Activated gamma-delta T cell treated with anti-CD3 and anti-CD28 coated beads, Interleukin-2, amount 50 U/mL, for 16 hours (primary cell): ENCODE results near the gene DESI2.
"Not testable (repeated sequence)": the region's sequence is repeated elsewhere in the genome, so short reads cannot be mapped to it uniquely, and the experiment has no call there.

Experiments
- DNase-seq: peaks from one replicate; pipeline ENCODE4 v3.0.0-alpha.2; 2020; ENCODE audit warnings: low read depth

Gene DESI2

GRCh38 chr1:244705261-244706234, 52.6 kb downstream of the DESI2 start:
- DNase-seq: no peak

GRCh38 chr1:244709076-244709475, 56.1 kb downstream of the DESI2 start:
- DNase-seq: no peak

GRCh38 chr1:244709476-244710368, 56.8 kb downstream of the DESI2 start:
- DNase-seq: no peak

GRCh38 chr1:244710474-244711062, 57.6 kb downstream of the DESI2 start:
- no peak for DNase-seq

GRCh38 chr1:244712669-244713068, 59.7 kb downstream of the DESI2 start:
- no peak for DNase-seq

GRCh38 chr1:244713332-244713731, 60.4 kb downstream of the DESI2 start:
- no peak for DNase-seq

- DNase-seq: no peak
Observed at GRCh38 chr1:244727871-244728474, 75.0 kb downstream of the DESI2 start.

- DNase-seq: no peak
Observed at GRCh38 chr1:244730153-244730933, 77.4 kb downstream of the DESI2 start.

GRCh38 chr1:244730934-244731434, 78.1 kb downstream of the DESI2 start:
- no peak for DNase-seq

GRCh38 chr1:244731651-244732050, 78.7 kb downstream of the DESI2 start:
- no peak for DNase-seq

- DNase-seq: no peak
Observed at GRCh38 chr1:244732851-244733450, 80.0 kb downstream of the DESI2 start.

- no peak for DNase-seq
Observed at GRCh38 chr1:244735404-244735803, 82.5 kb downstream of the DESI2 start.

- DNase-seq: no peak
Observed at GRCh38 chr1:244735876-244736561, 83.1 kb downstream of the DESI2 start.

- not testable (repeated sequence) for DNase-seq
Observed at GRCh38 chr1:244739140-244739539, 86.2 kb downstream of the DESI2 start.

- DNase-seq: not testable (repeated sequence)
Observed at GRCh38 chr1:244740027-244740617, 87.2 kb downstream of the DESI2 start.

- no peak for DNase-seq
Observed at GRCh38 chr1:244741692-244742091, 88.8 kb downstream of the DESI2 start.

GRCh38 chr1:244749230-244750016, 96.5 kb downstream of the DESI2 start:
- no peak for DNase-seq

GRCh38 chr1:244751271-244751895, 98.5 kb downstream of the DESI2 start:
- no peak for DNase-seq
